HG03342 (cell line): Measurements from ENCODE around the gene FBH1.
A peak's percentile ranks its signal among the peaks of the same experiment; 100 is the strongest.
"Not testable (repeated sequence)": the region's sequence is repeated elsewhere in the genome, so short reads cannot be mapped to it uniquely, and the experiment has no call there.

Source experiments
- ATAC-seq: cut with Tn5 transposase; IDR thresholded peaks from one replicate; pipeline ENCODE4 v1.9.1; 2021; ENCODE audit warnings: mild to moderate bottlenecking, moderate library complexity; ENCODE audit not compliant: unreplicated experiment

FBH1 gene

GRCh38 chr10:5889624-5890451 is at the start of gene FBH1, which contains the start of gene ANKRD16:
TSS of gene FBH1 (plus strand) at chr10:5890243. CDS start at chr10:5890346, 103 bp downstream.
TSS of gene ANKRD16 (minus strand) at chr10:5889893. CDS start at chr10:5889354, 539 bp downstream.
- ATAC-seq, result peak; percentile 82

GRCh38 chr10:5840314-5841307 is 49.4 kb upstream of the FBH1 start:
- peak; percentile 78 for ATAC-seq

GRCh38 chr10:5841965-5842364 is 48.1 kb upstream of the FBH1 start:
- no peak for ATAC-seq

GRCh38 chr10:5843686-5844344 is 46.2 kb upstream of the FBH1 start:
- no peak for ATAC-seq

GRCh38 chr10:5844345-5845055 is 45.5 kb upstream of the FBH1 start:
- ATAC-seq, result no peak

GRCh38 chr10:5846667-5847066 is 43.4 kb upstream of the FBH1 start:
- ATAC-seq, result not testable (repeated sequence)

GRCh38 chr10:5854131-5854475 is 35.9 kb upstream of the FBH1 start:
- ATAC-seq, result no peak

- ATAC-seq, result no peak
These were observed 33.9 kb upstream of the FBH1 start for GRCh38 chr10:5855979-5856700.

GRCh38 chr10:5856701-5857004 is 33.4 kb upstream of the FBH1 start:
- ATAC-seq, result no peak

- ATAC-seq, result no peak
These were observed 31.2 kb upstream of the FBH1 start for GRCh38 chr10:5858811-5859210.

- ATAC-seq, result no peak
These were observed 30.0 kb upstream of the FBH1 start for GRCh38 chr10:5860066-5860465.

- peak; percentile 96 for ATAC-seq
These were observed 27.6 kb upstream of the FBH1 start for GRCh38 chr10:5862360-5862961.

- not testable (repeated sequence) for ATAC-seq
These were observed 26.9 kb upstream of the FBH1 start for GRCh38 chr10:5862981-5863685.

- ATAC-seq, result not testable (repeated sequence)
These were observed 23.5 kb upstream of the FBH1 start for GRCh38 chr10:5866451-5867081.

GRCh38 chr10:5867091-5867615 is 22.9 kb upstream of the FBH1 start:
- ATAC-seq, result not testable (repeated sequence)

- not testable (repeated sequence) for ATAC-seq
These were observed 21.7 kb upstream of the FBH1 start for GRCh38 chr10:5868383-5868782.

GRCh38 chr10:5869156-5869555 is 20.9 kb upstream of the FBH1 start:
- ATAC-seq, result no peak

GRCh38 chr10:5871596-5871995 is 18.4 kb upstream of the FBH1 start:
- ATAC-seq, result no peak
